GM12878 (cell line): Measurements from ENCODE around the gene NTM. TPM values are rescaled to one million over a fixed set of nuclear protein-coding genes. Genes with fewer than 3 reads are reported as not detected.

ENCODE experiments used
- ATAC-seq: fragments of 200-7000 bp; cut with Tn5 transposase; 3 replicates; pipeline ENCODE4 v1.9.1; 2020; ENCODE audit warnings: mild to moderate bottlenecking, moderate library complexity
- BruUV-seq: library from RNA; stranded (reverse); fragments of 400-500 nt; replicated peaks from 2 replicates; lab custom pipeline; 2021; lab: Mats Ljungman, UMichigan
- CTCF ChIA-PET: fragments of 300-600 bp; sonication (Branson Sonifier 250); formaldehyde crosslinking; extraction: SDS; loops from one replicate; lab custom pipeline; 2021; ENCODE audit warnings: inconsistent platforms; lab: Yijun Ruan, JAX
- POLR2A ChIA-PET: fragments of 350-600 bp; formaldehyde crosslinking; extraction: SDS; loops from one replicate; lab custom pipeline; 2021; ENCODE audit warnings: inconsistent platforms; lab: Charles Lee
- RAD21 ChIA-PET: fragments of 300-600 bp; sonication (Branson Sonifier 250); formaldehyde crosslinking; loops from one replicate; lab custom pipeline; 2023; ENCODE audit warnings: antibody characterized with exemption; ENCODE audit not compliant: unreplicated experiment; lab: Charles Lee
- SMC1A ChIA-PET: fragments of 300-600 bp; sonication (Branson Sonifier 250); formaldehyde crosslinking; loops from one replicate; lab custom pipeline; 2023; ENCODE audit not compliant: unreplicated experiment, uncharacterized antibody; lab: Charles Lee
- DNase-seq: peaks from one replicate; pipeline ENCODE4 v3.0.0-alpha.2; 2011; ENCODE audit warnings: low read depth, low spot score
- FAIRE-seq: peaks from 3 replicates; lab custom pipeline; 2011; peaks lifted over from hg19 to GRCh38; lab: Jason Lieb, UNC
- H2AFZ ChIP-seq: 2 replicates; pipeline ENCODE4 v1.6.0; 2011; ENCODE audit warnings: low read depth, low read length, control low read depth; ENCODE audit not compliant: control insufficient read depth
- H3K27ac ChIP-seq: 2 replicates; pipeline ENCODE4 v1.5.1; 2011; ENCODE audit warnings: control low read depth; ENCODE audit not compliant: control insufficient read depth, insufficient read depth
- H3K27me3 ChIP-seq, 2 experiments: replicated peaks in 1 of 2; 2 replicates each; pipeline versions ENCODE4 v1.6.0 to v1.6.1; 2011; ENCODE audit warnings: low read length in 1 of 2; ENCODE audit not compliant: control insufficient read depth in 2 of 2, insufficient read depth in 2 of 2
- H3K36me3 ChIP-seq, 2 experiments: 2 replicates each; pipeline ENCODE4 v1.5.1; 2011; ENCODE audit warnings: low read length in 1 of 2; ENCODE audit not compliant: control insufficient read depth in 2 of 2, insufficient read depth in 2 of 2
- H3K4me1 ChIP-seq: 2 replicates; pipeline ENCODE4 v1.6.1; 2011; ENCODE audit warnings: mild to moderate bottlenecking, low read length, moderate library complexity, mixed read lengths; ENCODE audit not compliant: control insufficient read depth, insufficient read depth
- H3K4me2 ChIP-seq: 2 replicates; pipeline ENCODE4 v1.6.0; 2011; ENCODE audit warnings: control low read depth; ENCODE audit not compliant: control insufficient read depth, insufficient read depth
- H3K4me3 ChIP-seq: fragments of 200-600 bp; sonication (generic); 2 replicates; pipeline ENCODE4 v1.5.1; 2016
- H3K79me2 ChIP-seq: 2 replicates; pipeline ENCODE4 v1.6.0; 2011; ENCODE audit warnings: low read length; ENCODE audit not compliant: control insufficient read depth, insufficient read depth
- H3K9ac ChIP-seq: 2 replicates; pipeline ENCODE4 v1.8.0; 2011; ENCODE audit warnings: low read length, control low read depth, mixed read lengths; ENCODE audit not compliant: control insufficient read depth, insufficient read depth
- H3K9me3 ChIP-seq: replicated peaks from 3 replicates; pipeline ENCODE4 v1.5.1; 2011; ENCODE audit warnings: mild to moderate bottlenecking, low read length; ENCODE audit not compliant: control insufficient read depth, insufficient read depth
- H4K20me1 ChIP-seq: 2 replicates; pipeline ENCODE4 v1.6.0; 2011; ENCODE audit not compliant: control insufficient read depth, insufficient read depth
- FOXM1 ChIP-seq: IDR thresholded peaks from 2 replicates; pipeline ENCODE4 v1.6.1; 2012; ENCODE audit warnings: low read depth, mild to moderate bottlenecking, inconsistent platforms, low read length, moderate library complexity
- IRF5 ChIP-seq: fragments of 450-650 bp; IDR thresholded peaks from 2 replicates; pipeline ENCODE4 v1.6.1; 2017; ENCODE audit warnings: borderline replicate concordance
- MYC ChIP-seq: IDR thresholded peaks from 2 replicates; pipeline ENCODE4 v1.6.1; 2011; ENCODE audit warnings: mild to moderate bottlenecking, low read length, moderate library complexity, inconsistent platforms; ENCODE audit not compliant: insufficient read depth, insufficient replicate concordance, insufficient read length, severe bottlenecking
- RAD51 ChIP-seq: fragments of 450-650 bp; IDR thresholded peaks from 2 replicates; pipeline ENCODE4 v1.6.1; 2016; ENCODE audit warnings: moderate library complexity, mild to moderate bottlenecking, inconsistent platforms
- RELB ChIP-seq: fragments of 450-650 bp; IDR thresholded peaks from 2 replicates; pipeline ENCODE4 v1.6.1; 2017; ENCODE audit warnings: low read depth, mild to moderate bottlenecking, moderate library complexity
- SMAD1 ChIP-seq: fragments of 450-650 bp; IDR thresholded peaks from 2 replicates; pipeline ENCODE4 v1.6.1; 2018; ENCODE audit warnings: mild to moderate bottlenecking, low read depth; ENCODE audit not compliant: partially characterized antibody
- SP1 ChIP-seq: IDR thresholded peaks from one replicate; pipeline ENCODE4 v1.6.1; 2011; ENCODE audit warnings: low read depth, low read length
- SUZ12 ChIP-seq: fragments of 200-600 bp; sonication (generic); IDR thresholded peaks from one replicate; pipeline ENCODE4 v1.6.1; 2018; ENCODE audit warnings: antibody characterized with exemption, mild to moderate bottlenecking; ENCODE audit not compliant: unreplicated experiment
- WRNIP1 ChIP-seq: IDR thresholded peaks from 2 replicates; pipeline ENCODE4 v1.6.1; 2011; ENCODE audit warnings: low read depth, low read length, improper control_type of control experiment, borderline replicate concordance
- WGBS: methylation state at CpG from one replicate; pipeline ENCODE4 v1.1.6; 2016; ENCODE audit warnings: low lambda C conversion rate; ENCODE audit not compliant: insufficient replicate concordance, insufficient coverage; ENCODE audit errors: missing lambda C conversion rate; 5-methylcytosine and 5-hydroxymethylcytosine counted together
- in situ Hi-C: fragments of 300-500 bp; cut with MboI; formaldehyde crosslinking; loops from 9 replicates; pipeline ENCODE4 v1.14.3; 2018; ENCODE audit warnings: mixed read lengths
- intact Hi-C: fragments of 100-400 bp; cut with micrococcal nuclease; formaldehyde crosslinking; loops from one replicate; pipeline ENCODE4 v1.14.2; 2022; ENCODE audit not compliant: unreplicated experiment
- polyA plus RNA-seq, 11 experiments: library from polyadenylated mRNA; depleted of rRNA in 4 of 11; unstranded in 6 of 11; stranded (reverse) in 5 of 11; fragments of >200 nt; fragmentation: Nextera tagmentation in 4 of 11; fragmentation: Illumina TruSeq in 1 of 11; extraction: Ambion mirVana in 4 of 11; extraction: Trizol in 1 of 11; gene quantifications; 1 replicate in 1 of 11; 2 replicates in 10 of 11; pipeline versions ENCODE4 v1.2.1 to v1.2.3, GENCODE V29; 2011 to 2016; ENCODE audit warnings: inconsistent platforms in 2 of 11, missing spikeins in 2 of 11, low read depth in 1 of 11
- total RNA-seq, 4 experiments: library from RNA; depleted of rRNA in 3 of 4; stranded (reverse); fragments of >200 nt in 3 of 4; fragmentation: Illumina TruSeq in 1 of 4; extraction: Trizol in 1 of 4; gene quantifications; 2 replicates each; pipeline versions ENCODE4 v1.2.1 to v1.2.3, GENCODE V29; 2013 to 2021
- TF ChIP-seq, protein P1 (sequence below): fragments of 150-350 bp; IDR thresholded peaks from 2 replicates; pipeline ENCODE4 v1.6.1; 2014; ENCODE audit warnings: mild to moderate bottlenecking, low read depth, low read length

Gene NTM
- total and polyA plus RNA-seq, 10 of the 15 experiments (the other 5 are each of a cell fraction or from before 2014, with no cell fraction given) = not detected

- Histone ChIP-seq H3K9ac (no peak overlapping the region), H3K9me3 (no peaks in the 10 kb centered on the region; the same call in 2 of the 3 replicates), H2AFZ (no peak overlapping the region), H3K27ac (no peak overlapping the region), H3K79me2 (no peaks in the 10 kb centered on the region)
- no peak for FAIRE-seq
- intact Hi-C loops = no loop called here
- SMC1A ChIA-PET = no interaction called here
- TF ChIP-seq SMAD1 (no peak), WRNIP1 (no peak), RAD51 (no peak), IRF5 (no peak), SP1 (no peak), SUZ12 (no peak), MYC (no peak), RELB (no peak), FOXM1 (no peak)
- TF ChIP-seq, protein P1, sequence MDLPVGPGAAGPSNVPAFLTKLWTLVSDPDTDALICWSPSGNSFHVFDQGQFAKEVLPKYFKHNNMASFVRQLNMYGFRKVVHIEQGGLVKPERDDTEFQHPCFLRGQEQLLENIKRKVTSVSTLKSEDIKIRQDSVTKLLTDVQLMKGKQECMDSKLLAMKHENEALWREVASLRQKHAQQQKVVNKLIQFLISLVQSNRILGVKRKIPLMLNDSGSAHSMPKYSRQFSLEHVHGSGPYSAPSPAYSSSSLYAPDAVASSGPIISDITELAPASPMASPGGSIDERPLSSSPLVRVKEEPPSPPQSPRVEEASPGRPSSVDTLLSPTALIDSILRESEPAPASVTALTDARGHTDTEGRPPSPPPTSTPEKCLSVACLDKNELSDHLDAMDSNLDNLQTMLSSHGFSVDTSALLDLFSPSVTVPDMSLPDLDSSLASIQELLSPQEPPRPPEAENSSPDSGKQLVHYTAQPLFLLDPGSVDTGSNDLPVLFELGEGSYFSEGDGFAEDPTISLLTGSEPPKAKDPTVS = no peak
- TF ChIP-seq, all 136 proteins: peak for 0
- H3K36me3 ChIP-seq = no peaks in the 10 kb centered on the region
- in situ Hi-C loops = no loop called here
- H3K27me3 ChIP-seq = peaks cover 3 to 7% of the 10 kb centered on the region in 2 experiments; a peak in 3 of 4 replicates
- 48% methylated on average over 6 of the region's 6 CpGs for WGBS
- no peak overlapping the region for H3K4me3 ChIP-seq
- POLR2A ChIA-PET = no interaction called here
- H3K4me1 ChIP-seq = no peaks in the 10 kb centered on the region
- ATAC-seq = no peak
- no peaks in the 10 kb centered on the region; the same call in 1 of the 2 replicates for H4K20me1 ChIP-seq
- RAD21 ChIA-PET = no interaction called here
- no peak overlapping the region for H3K4me2 ChIP-seq
- no TSS peak for BruUV-seq
- DNase-seq = no peak
- CTCF ChIA-PET = no interaction called here
These were observed 258.3 kb downstream of the NTM start for GRCh38 chr11:131628739-131629138.
